Tibial artery (tissue), 4 donors: ENCODE data around the gene LRPAP1.

Experiments
- DNase-seq, 2 donors: peaks; one replicate each; pipeline ENCODE4 v3.0.0-alpha.2; 2019
- H3K27ac ChIP-seq, 2 donors: fragments of 200-600 bp; sonication (generic) in 1 of 2; 1 replicate in 1 of 2; 2 replicates in 1 of 2; pipeline ENCODE4 v1.5.1; 2018 to 2019; ENCODE audit warnings: mild to moderate bottlenecking in 1 of 2
- H3K27me3 ChIP-seq, 2 donors: fragments of 200-600 bp; sonication (generic) in 1 of 2; one replicate each; pipeline versions ENCODE4 v1.5.1 to v1.6.0; 2016 to 2019
- H3K36me3 ChIP-seq, 3 donors: fragments of 200-600 bp; sonication (generic) in 2 of 3; one replicate each; pipeline ENCODE4 v1.5.1; 2016 to 2019; ENCODE audit warnings: mild to moderate bottlenecking in 2 of 3
- H3K4me1 ChIP-seq, 4 donors: fragments of 200-600 bp; sonication (generic) in 2 of 4; 1 replicate in 3 of 4; 2 replicates in 1 of 4; pipeline ENCODE4 v1.5.1; 2016 to 2019
- H3K4me3 ChIP-seq, 2 donors: fragments of 200-600 bp; sonication (generic) in 1 of 2; 1 replicate in 1 of 2; 2 replicates in 1 of 2; pipeline ENCODE4 v1.5.1; 2018 to 2019; ENCODE audit warnings: mild to moderate bottlenecking in 2 of 2
- H3K9me3 ChIP-seq, 3 donors: fragments of 200-600 bp; sonication (generic) in 1 of 3; one replicate each; pipeline ENCODE4 v1.5.1; 2016 to 2019
- CTCF ChIP-seq, 2 experiments: fragments of 200-600 bp in 1 of 2; fragments of 450-650 bp in 1 of 2; IDR thresholded peaks; one replicate each; pipeline ENCODE4 v1.5.1; 2017 to 2019; ENCODE audit warnings: antibody characterized with exemption in 2 of 2, mild to moderate bottlenecking in 1 of 2, moderate library complexity in 1 of 2
- intact Hi-C: fragments of 100-400 bp; cut with DNase I; formaldehyde crosslinking; loops from one replicate; pipeline ENCODE4 v1.15.0; 2023; ENCODE audit warnings: low total_unique reads

The LRPAP1 gene

GRCh38 chr4:3470244-3471097, 61.8 kb downstream of the LRPAP1 start:
- no peak overlapping the region for H3K4me3 ChIP-seq
- H3K9me3 ChIP-seq: no peaks in the 10 kb centered on the region
- no peak for TF ChIP-seq CTCF (IDR thresholded peaks at IDR 0.05)
- no peaks in the 10 kb centered on the region for H3K4me1 ChIP-seq
- intact Hi-C loops: no loop called here
- no peaks in the 10 kb centered on the region for H3K36me3 ChIP-seq
- no peak for DNase-seq
- H3K27me3 ChIP-seq: peaks cover 0 to 6% of the 10 kb centered on the region in 2 donors
- no peak overlapping the region for H3K27ac ChIP-seq

GRCh38 chr4:3469386-3470243, 62.6 kb downstream of the LRPAP1 start:
- H3K4me1 ChIP-seq: peaks cover 0 to 2% (median under 1%) of the 10 kb centered on the region in 4 donors
- DNase-seq: no peak
- H3K4me3 ChIP-seq: no peak overlapping the region
- peaks cover 0 to 6% of the 10 kb centered on the region in 2 donors for H3K27me3 ChIP-seq
- H3K9me3 ChIP-seq: no peaks in the 10 kb centered on the region
- no peak for TF ChIP-seq CTCF (IDR thresholded peaks at IDR 0.05)
- H3K36me3 ChIP-seq: no peaks in the 10 kb centered on the region
- no peak overlapping the region for H3K27ac ChIP-seq
- intact Hi-C loops: no loop called here

- intact Hi-C loops: no loop called here
These were observed 63.4 kb downstream of the LRPAP1 start for GRCh38 chr4:3468804-3469203.

GRCh38 chr4:3468154-3468553, 64.1 kb downstream of the LRPAP1 start:
- TF ChIP-seq CTCF (IDR thresholded peaks at IDR 0.05): no peak
- DNase-seq: no peak
- H3K36me3 ChIP-seq: no peaks in the 10 kb centered on the region
- H3K27me3 ChIP-seq: peaks cover 0 to 2% of the 10 kb centered on the region in 2 donors
- no peak overlapping the region for H3K4me3 ChIP-seq
- intact Hi-C loops: no loop called here
- peaks cover 0 to 17% (median 11%) of the 10 kb centered on the region in 4 donors for H3K4me1 ChIP-seq
- no peaks in the 10 kb centered on the region for H3K9me3 ChIP-seq
- no peak overlapping the region for H3K27ac ChIP-seq

More at GRCh38 chr4:3468804-3469203, 63.4 kb downstream of the LRPAP1 start:
- no peaks in the 10 kb centered on the region for H3K36me3 ChIP-seq
- no peaks in the 10 kb centered on the region for H3K9me3 ChIP-seq
- TF ChIP-seq CTCF (IDR thresholded peaks at IDR 0.05): no peak
- no peak overlapping the region for H3K27ac ChIP-seq
- H3K27me3 ChIP-seq: peaks cover 0 to 3% of the 10 kb centered on the region in 2 donors
- no peak overlapping the region for H3K4me3 ChIP-seq
- peaks cover 0 to 10% (median 5%) of the 10 kb centered on the region in 4 donors for H3K4me1 ChIP-seq
- DNase-seq: no peak

GRCh38 chr4:3467601-3468031, 64.6 kb downstream of the LRPAP1 start:
- H3K27me3 ChIP-seq: no peaks in the 10 kb centered on the region
- no peak for TF ChIP-seq CTCF (IDR thresholded peaks at IDR 0.05)
- intact Hi-C loops: no loop called here
- no peaks in the 10 kb centered on the region for H3K9me3 ChIP-seq
- DNase-seq: no peak
- no peak overlapping the region for H3K27ac ChIP-seq
- H3K4me3 ChIP-seq: no peak overlapping the region
- H3K4me1 ChIP-seq: peaks cover 0 to 21% (median 16%) of the 10 kb centered on the region in 4 donors
- no peaks in the 10 kb centered on the region for H3K36me3 ChIP-seq
